Suppressor macrophage treated with lipopolysaccharide for 1 hour (primary cell): Measurements from ENCODE around the gene TBX2.
A peak's percentile ranks its signal among the peaks of the same experiment; 100 is the strongest.

ENCODE experiments used
- DNase-seq, 3 donors: peaks; one replicate each; pipeline ENCODE4 v3.0.0-alpha.2; 2020 to 2022

The TBX2 gene

GRCh38 chr17:61456061-61456681, 56.5 kb downstream of the TBX2 start:
- no peak for DNase-seq

- no peak for DNase-seq
Measured at GRCh38 chr17:61456688-61457225, 57.1 kb downstream of the TBX2 start.

GRCh38 chr17:61457226-61457983, 57.8 kb downstream of the TBX2 start:
- no peak for DNase-seq

GRCh38 chr17:61458000-61458399, 58.4 kb downstream of the TBX2 start:
- no peak for DNase-seq

- peak in 2 of 3 donors; percentile 50 to 59 for DNase-seq
Measured at GRCh38 chr17:61458421-61459141, 58.9 kb downstream of the TBX2 start.
